ENCODE data around the gene AFAP1L1. TPM values are rescaled to one million over a fixed set of nuclear protein-coding genes. Genes with fewer than 3 reads are reported as not detected.

Gene AFAP1L1
- polyA plus RNA-seq, 2 of the 4 experiments (the other 2 are of a cell fraction), result 1.5 to 3.5 TPM

- TF ChIP-seq HMGXB4 (CRISPR knock-in tag; IDR thresholded peaks at IDR 0.05; ENCODE audit: borderline replicate concordance), result no peak
- TF ChIP-seq EP300 (IDR thresholded peaks at IDR 0.05), result no peak
- no peak for TF ChIP-seq POLR2A (IDR thresholded peaks at IDR 0.05; ENCODE audit: low read length)
- no peak for TF ChIP-seq EHMT2 (IDR thresholded peaks at IDR 0.05; ENCODE audit: low read depth)
- no peak for TF ChIP-seq HOXB5 (CRISPR knock-in tag; IDR thresholded peaks at IDR 0.05)
Observed at GRCh38 chr5:149299451-149300054, 27.9 kb downstream of the AFAP1L1 start (continued).

GRCh38 chr5:149300441-149300840 lies 28.8 kb downstream of the AFAP1L1 start:
- DNase-seq (ENCODE audit: low read depth in 1 of 2, low spot score in 1 of 2) (no peak), FAIRE-seq (no peak), ATAC-seq (no peak; a peak in 1 of 6 replicates)
- Histone ChIP-seq H3K4me1 (no peaks in the 10 kb centered on the region), H3K27ac (no peak overlapping the region), H3K4me3 (no peak overlapping the region), H3K4me2 (no peak overlapping the region), H3K9me3 (no peaks in the 10 kb centered on the region)
- no peak for TF ChIP-seq FOXS1 (CRISPR knock-in tag; IDR thresholded peaks at IDR 0.05)
- POLR2A ChIA-PET, result no interaction called here
- 74% methylated on average over 5 of the region's 6 CpGs for WGBS (ENCODE audit: missing lambda C conversion rate)
- CTCF ChIA-PET, result interaction anchor here (0.8 to 3.5 kb wide), 6 partner anchors 8 to 71 kb away, joined by 3 to 26 read pairs (median 5); no protein-coding TSS in a partner anchor

DNA sequence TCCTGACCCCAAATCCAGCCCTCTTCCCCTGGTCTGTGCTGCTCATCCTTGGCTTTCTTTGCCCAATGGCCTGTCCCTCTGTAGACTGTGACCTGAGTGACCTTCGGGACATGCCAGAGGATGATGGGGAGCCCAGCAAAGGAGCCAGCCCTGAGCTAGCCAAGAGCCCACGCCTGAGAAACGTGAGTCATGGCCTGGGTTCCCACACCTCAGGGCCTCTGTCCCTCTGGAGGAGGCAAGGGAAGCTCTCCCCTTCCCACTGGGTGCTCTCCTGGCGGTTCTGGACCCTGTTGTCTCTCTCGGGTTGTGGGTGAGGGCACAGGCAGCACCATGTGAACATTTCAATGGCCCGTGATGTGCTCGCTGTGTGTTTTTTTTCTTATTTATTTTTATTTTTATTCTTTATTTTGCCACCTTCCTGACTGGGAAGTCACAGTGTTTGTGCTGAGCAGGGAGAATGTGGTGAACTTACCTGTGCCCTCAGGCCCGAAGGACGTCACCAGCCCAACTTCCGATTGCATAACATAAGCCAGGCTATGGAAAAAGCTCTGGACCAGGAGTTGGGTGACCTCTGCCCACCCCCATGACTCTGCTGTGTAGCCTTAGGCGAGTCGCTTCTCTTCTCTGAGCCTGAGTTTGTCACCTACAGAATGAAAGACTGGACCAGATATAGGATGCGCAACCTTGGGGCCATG lies 29.5 kb downstream of the AFAP1L1 start:
- Histone ChIP-seq H3K4me3 (no peak overlapping the region), H3K4me1 (no peaks in the 10 kb centered on the region), H3K4me2 (no peak overlapping the region), H3K27ac (no peak overlapping the region), H3K9me3 (no peaks in the 10 kb centered on the region)
- POLR2A ChIA-PET, result no interaction called here
- WGBS (ENCODE audit: missing lambda C conversion rate), result 83% methylated on average over 13 of the region's 13 CpGs
- ATAC-seq (no peak), DNase-seq (ENCODE audit: low read depth in 1 of 2, low spot score in 1 of 2) (no peak), FAIRE-seq (no peak)
- CTCF ChIA-PET, result interaction anchor here (1.0 to 2.5 kb wide), 4 partner anchors 13 to 70 kb away, joined by 4 to 10 read pairs (median 6); no protein-coding TSS in a partner anchor
- no peak for TF ChIP-seq CBX2 (IDR thresholded peaks at IDR 0.05; ENCODE audit: borderline replicate concordance, low read depth)
- TF ChIP-seq, protein P1, sequence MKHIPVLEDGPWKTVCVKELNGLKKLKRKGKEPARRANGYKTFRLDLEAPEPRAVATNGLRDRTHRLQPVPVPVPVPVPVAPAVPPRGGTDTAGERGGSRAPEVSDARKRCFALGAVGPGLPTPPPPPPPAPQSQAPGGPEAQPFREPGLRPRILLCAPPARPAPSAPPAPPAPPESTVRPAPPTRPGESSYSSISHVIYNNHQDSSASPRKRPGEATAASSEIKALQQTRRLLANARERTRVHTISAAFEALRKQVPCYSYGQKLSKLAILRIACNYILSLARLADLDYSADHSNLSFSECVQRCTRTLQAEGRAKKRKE (CRISPR knock-in tag; IDR thresholded peaks at IDR 0.05; ENCODE audit: low read depth), result no peak
- no peak for TF ChIP-seq TP53 (CRISPR knock-in tag; IDR thresholded peaks at IDR 0.05)
- TF ChIP-seq HES2 (IDR thresholded peaks at IDR 0.05), result no peak

GRCh38 chr5:149301744-149302380 lies 30.2 kb downstream of the AFAP1L1 start:
- Histone ChIP-seq H3K4me3 (no peak overlapping the region), H3K4me1 (no peaks in the 10 kb centered on the region), H3K9me3 (no peaks in the 10 kb centered on the region), H3K27ac (no peak overlapping the region), H3K4me2 (no peak overlapping the region)
- FAIRE-seq (no peak), DNase-seq (ENCODE audit: low read depth in 1 of 2, low spot score in 1 of 2) (no peak), ATAC-seq (no peak)
- ChIA-PET CTCF (interaction anchor here (1.0 to 2.5 kb wide), 5 partner anchors 9 to 70 kb away, joined by 3 to 10 read pairs (median 5); no protein-coding TSS in a partner anchor), POLR2A (no interaction called here)
- 53% methylated on average over 8 of the region's 8 CpGs for WGBS (ENCODE audit: missing lambda C conversion rate)
- TF ChIP-seq MYC (IDR thresholded peaks at IDR 0.05; ENCODE audit: borderline replicate concordance, low read length) (no peak), CTCF (IDR thresholded peaks at IDR 0.05) (no peak), RAD21 (conservative IDR thresholded peaks at IDR 0.05 in 1 of 2, IDR thresholded peaks at IDR 0.05 in 1 of 2) (no peak), HOXB5 (CRISPR knock-in tag; IDR thresholded peaks at IDR 0.05) (no peak), EHF (CRISPR knock-in tag; IDR thresholded peaks at IDR 0.05) (no peak), ZC3H11A (IDR thresholded peaks at IDR 0.05) (no peak)
